ENCODE measurements around the gene SCARF2.

DNA sequence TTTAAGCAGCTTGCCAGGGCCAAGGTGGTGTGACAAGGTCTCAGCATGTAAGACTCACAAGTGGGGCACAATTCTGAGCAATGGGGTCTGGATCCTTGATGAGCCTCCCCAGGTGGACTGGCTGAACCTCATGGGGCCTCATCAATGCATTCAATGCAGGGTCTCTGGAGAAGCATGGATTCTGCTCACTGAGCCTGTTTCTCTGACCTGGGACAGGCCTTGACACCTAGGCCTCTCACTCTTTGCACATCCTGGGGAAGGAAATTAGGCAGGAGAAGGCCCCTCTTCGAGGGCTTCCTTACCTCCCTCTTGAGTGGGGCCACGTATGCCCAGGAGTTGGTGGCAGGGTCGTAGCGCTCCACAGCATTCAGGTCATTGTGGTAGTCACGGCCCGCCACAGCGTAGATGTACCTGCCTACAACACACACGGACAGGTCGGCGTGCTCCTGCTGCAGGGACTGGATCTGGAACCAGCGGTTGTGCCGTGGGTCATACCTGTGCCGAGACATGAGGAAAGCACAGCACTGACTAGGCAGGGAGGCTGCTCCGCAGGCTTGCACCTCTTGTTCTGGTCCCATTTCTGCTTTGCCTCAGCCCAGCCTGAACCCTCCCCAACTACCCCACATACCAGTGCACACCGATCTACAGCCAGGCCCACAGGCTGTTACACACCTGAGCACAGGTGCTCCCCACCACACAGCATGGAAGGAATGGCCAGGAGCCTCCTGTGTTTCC, 20.0 kb upstream of the SCARF2 start:
- TF ChIP-seq, protein P1, sequence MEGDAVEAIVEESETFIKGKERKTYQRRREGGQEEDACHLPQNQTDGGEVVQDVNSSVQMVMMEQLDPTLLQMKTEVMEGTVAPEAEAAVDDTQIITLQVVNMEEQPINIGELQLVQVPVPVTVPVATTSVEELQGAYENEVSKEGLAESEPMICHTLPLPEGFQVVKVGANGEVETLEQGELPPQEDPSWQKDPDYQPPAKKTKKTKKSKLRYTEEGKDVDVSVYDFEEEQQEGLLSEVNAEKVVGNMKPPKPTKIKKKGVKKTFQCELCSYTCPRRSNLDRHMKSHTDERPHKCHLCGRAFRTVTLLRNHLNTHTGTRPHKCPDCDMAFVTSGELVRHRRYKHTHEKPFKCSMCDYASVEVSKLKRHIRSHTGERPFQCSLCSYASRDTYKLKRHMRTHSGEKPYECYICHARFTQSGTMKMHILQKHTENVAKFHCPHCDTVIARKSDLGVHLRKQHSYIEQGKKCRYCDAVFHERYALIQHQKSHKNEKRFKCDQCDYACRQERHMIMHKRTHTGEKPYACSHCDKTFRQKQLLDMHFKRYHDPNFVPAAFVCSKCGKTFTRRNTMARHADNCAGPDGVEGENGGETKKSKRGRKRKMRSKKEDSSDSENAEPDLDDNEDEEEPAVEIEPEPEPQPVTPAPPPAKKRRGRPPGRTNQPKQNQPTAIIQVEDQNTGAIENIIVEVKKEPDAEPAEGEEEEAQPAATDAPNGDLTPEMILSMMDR (IDR thresholded peaks at IDR 0.05) = no peak
- TF ChIP-seq POLR2AphosphoS5 (IDR thresholded peaks at IDR 0.05) = no peak
